K562 (cell line): ENCODE measurements around the gene DCTD. TPM values are rescaled to one million over a fixed set of nuclear protein-coding genes. Genes with fewer than 3 reads are reported as not detected.

ENCODE experiments used
- ASH1L ChIP-seq: fragments of 450-650 bp; IDR thresholded peaks from 2 replicates; pipeline ENCODE4 v1.6.1; 2018; ENCODE audit warnings: borderline replicate concordance, mild to moderate bottlenecking, low read depth; ENCODE audit not compliant: partially characterized antibody
- BACH1 ChIP-seq: fragments of 200-800 bp; sonication (Bioruptor generic); IDR thresholded peaks from 2 replicates; pipeline ENCODE4 v1.6.1; 2016; ENCODE audit warnings: missing genetic modification characterization, missing compliant biosample characterization
- CREB3 ChIP-seq: fragments of 450-650 bp; conservative IDR thresholded peaks from 2 replicates; pipeline ENCODE4 v1.6.1; 2016; ENCODE audit warnings: missing genetic modification characterization, low read depth, mild to moderate bottlenecking, missing compliant biosample characterization, moderate library complexity
- EGR1 ChIP-seq: fragments of 450-650 bp; conservative IDR thresholded peaks from 2 replicates; pipeline ENCODE4 v1.6.1; 2017; ENCODE audit warnings: mild to moderate bottlenecking
- FOXJ3 ChIP-seq: sonication (generic); formaldehyde crosslinking; IDR thresholded peaks from 2 replicates; pipeline ENCODE4 v1.4.0; 2020; ENCODE audit warnings: mild to moderate bottlenecking, missing genetic modification reagents
- GATAD2B ChIP-seq: fragments of 450-650 bp; IDR thresholded peaks from 2 replicates; pipeline ENCODE4 v1.6.1; 2017; ENCODE audit warnings: mild to moderate bottlenecking, borderline replicate concordance
- GTF3C2 ChIP-seq: IDR thresholded peaks from 3 replicates; pipeline ENCODE4 v1.6.1; 2011; ENCODE audit warnings: borderline replicate concordance, mild to moderate bottlenecking, moderate library complexity; ENCODE audit not compliant: insufficient read length; ENCODE audit errors: extremely low read depth
- HNRNPLL ChIP-seq: fragments of 200-400 bp; formaldehyde crosslinking; IDR thresholded peaks from 2 replicates; pipeline ENCODE4 v1.6.1; 2017; ENCODE audit warnings: low read length, low read depth, mild to moderate bottlenecking; ENCODE audit not compliant: poor library complexity, severe bottlenecking
- HNRNPUL1 ChIP-seq: fragments of 200-400 bp; formaldehyde crosslinking; IDR thresholded peaks from 2 replicates; pipeline ENCODE4 v1.6.1; 2017; ENCODE audit warnings: low read length
- SETDB1 ChIP-seq: IDR thresholded peaks from one replicate; pipeline ENCODE4 v1.6.1; 2012; ENCODE audit warnings: low read length, control low read depth, inconsistent platforms
- SLC30A9 ChIP-seq: fragments of 250-450 bp; sonication (Bioruptor Pico); IDR thresholded peaks from 2 replicates; pipeline ENCODE4 v1.8.0; 2022; ENCODE audit warnings: mild to moderate bottlenecking, moderate library complexity
- SMARCA5 ChIP-seq: fragments of 450-650 bp; IDR thresholded peaks from 2 replicates; pipeline ENCODE4 v1.6.1; 2016
- TEAD1 ChIP-seq, 2 experiments: fragments of 450-650 bp in 1 of 2; sonication (generic) in 1 of 2; formaldehyde crosslinking; IDR thresholded peaks; 2 replicates each; pipeline versions ENCODE4 v1.4.0 to v1.8.0; 2020 to 2022; ENCODE audit warnings: mild to moderate bottlenecking in 2 of 2, missing genetic modification reagents in 1 of 2
- TRIM24 ChIP-seq, 2 experiments: fragments of 450-650 bp; IDR thresholded peaks; 2 replicates each; pipeline ENCODE4 v1.6.1; 2016
- ZC3H11A ChIP-seq: IDR thresholded peaks from 2 replicates; pipeline ENCODE4 v1.6.1; 2012; ENCODE audit warnings: low read depth, low read length, improper control_type of control experiment
- ZNF133 ChIP-seq: fragments of 250-450 bp; sonication (Bioruptor Pico); IDR thresholded peaks from 2 replicates; pipeline ENCODE4 v1.4.0; 2020; ENCODE audit warnings: mild to moderate bottlenecking
- ZNF347 ChIP-seq: fragments of 450-650 bp; formaldehyde crosslinking; IDR thresholded peaks from 2 replicates; pipeline ENCODE4 v1.4.0; 2020; ENCODE audit warnings: low read depth, mild to moderate bottlenecking, moderate library complexity
- ZNF778 ChIP-seq: fragments of 450-650 bp; formaldehyde crosslinking; IDR thresholded peaks from 2 replicates; pipeline ENCODE4 v1.4.0; 2020; ENCODE audit warnings: mild to moderate bottlenecking, moderate library complexity
- polyA plus RNA-seq, 8 experiments: library from polyadenylated mRNA; depleted of rRNA in 4 of 8; stranded (reverse) in 5 of 8; unstranded in 3 of 8; fragments of >200 nt; fragmentation: Nextera tagmentation in 2 of 8; fragmentation: Illumina TruSeq in 1 of 8; extraction: Ambion mirVana in 2 of 8; extraction: Trizol in 1 of 8; gene quantifications; 2 replicates each; pipeline versions ENCODE4 v1.2.1 to v1.2.3, GENCODE V29; 2011 to 2014; ENCODE audit warnings: inconsistent platforms in 1 of 8, missing spikeins in 1 of 8
- total RNA-seq, 7 experiments: library from RNA; depleted of rRNA in 6 of 7; stranded (reverse); fragments of >200 nt in 6 of 7; fragmentation: Illumina TruSeq in 2 of 7; extraction: Trizol in 2 of 7; gene quantifications; 2 replicates each; pipeline versions ENCODE4 v1.2.1 to v1.2.3, GENCODE V29; 2011 to 2021; ENCODE audit warnings: low replicate concordance in 1 of 7
- TF ChIP-seq, protein P1 (sequence below): fragments of 450-650 bp; formaldehyde crosslinking; conservative IDR thresholded peaks from 2 replicates; pipeline ENCODE4 v1.4.0; 2022; ENCODE audit warnings: mild to moderate bottlenecking, missing genetic modification characterization
- TF ChIP-seq, protein P2 (sequence below): sonication (generic); formaldehyde crosslinking; IDR thresholded peaks from 2 replicates; pipeline ENCODE4 v1.8.1; 2023; ENCODE audit warnings: mild to moderate bottlenecking, missing genetic modification reagents
- TF ChIP-seq, protein P3 (sequence below): sonication (generic); formaldehyde crosslinking; IDR thresholded peaks from 2 replicates; pipeline ENCODE4 v1.9.0; 2022; ENCODE audit warnings: mild to moderate bottlenecking, missing genetic modification reagents

Gene DCTD
- total and polyA plus RNA-seq, 9 of the 15 experiments (the other 6 are each of a cell fraction or from before 2014, with no cell fraction given), result 38.7 to 114 (median 76.5) TPM

DNA sequence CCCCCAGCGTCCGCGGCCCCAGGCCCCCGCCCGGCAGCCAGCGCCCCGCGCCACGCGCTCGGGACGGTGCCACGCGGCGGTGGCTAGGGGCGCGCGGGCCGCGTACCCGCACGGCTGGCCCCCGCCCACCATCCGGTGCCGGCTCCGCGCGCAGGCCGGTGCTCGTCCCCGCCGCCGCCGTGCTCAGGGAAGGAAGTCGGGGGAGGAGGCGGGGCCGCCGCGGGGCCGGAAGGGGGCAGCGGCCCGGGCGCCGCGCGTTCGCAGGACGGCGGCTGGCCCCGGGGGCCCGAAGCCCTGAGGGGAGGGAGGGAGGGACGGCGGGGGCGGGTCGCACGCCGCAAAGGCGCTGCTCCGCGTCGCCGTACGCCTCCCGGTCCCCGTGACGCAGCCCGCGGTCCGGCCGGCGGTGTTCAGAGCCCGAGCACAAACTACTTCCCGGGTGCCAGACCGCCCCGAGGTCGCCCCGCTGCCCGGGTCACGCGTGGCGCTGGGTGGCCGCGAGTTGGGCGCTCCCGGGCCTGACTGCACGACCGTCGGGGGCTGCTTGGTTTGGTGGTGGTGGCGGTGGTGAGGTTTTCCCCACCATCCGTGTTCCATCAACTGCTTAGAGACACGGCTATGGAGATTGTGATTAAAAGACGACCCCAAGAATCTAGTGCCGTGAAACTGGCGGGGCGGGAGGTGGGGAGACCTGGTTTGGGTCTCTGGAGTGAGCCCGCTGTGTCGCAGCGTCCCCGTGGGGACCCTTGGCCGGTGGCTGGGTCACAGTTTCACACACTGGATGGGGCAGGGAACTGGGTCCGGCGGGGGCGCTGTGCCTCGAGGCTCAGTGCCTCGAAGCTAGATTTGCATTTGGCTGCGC is at the start of gene DCTD (continued):
- TF ChIP-seq, protein P1, sequence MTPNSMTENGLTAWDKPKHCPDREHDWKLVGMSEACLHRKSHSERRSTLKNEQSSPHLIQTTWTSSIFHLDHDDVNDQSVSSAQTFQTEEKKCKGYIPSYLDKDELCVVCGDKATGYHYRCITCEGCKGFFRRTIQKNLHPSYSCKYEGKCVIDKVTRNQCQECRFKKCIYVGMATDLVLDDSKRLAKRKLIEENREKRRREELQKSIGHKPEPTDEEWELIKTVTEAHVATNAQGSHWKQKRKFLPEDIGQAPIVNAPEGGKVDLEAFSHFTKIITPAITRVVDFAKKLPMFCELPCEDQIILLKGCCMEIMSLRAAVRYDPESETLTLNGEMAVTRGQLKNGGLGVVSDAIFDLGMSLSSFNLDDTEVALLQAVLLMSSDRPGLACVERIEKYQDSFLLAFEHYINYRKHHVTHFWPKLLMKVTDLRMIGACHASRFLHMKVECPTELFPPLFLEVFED (CRISPR knock-in tag), result no peak
- TF ChIP-seq ZNF133 (CRISPR knock-in tag) (no peak), ASH1L (no peak), BACH1 (no peak; the same call in 1 of the 2 replicates), GTF3C2 (no peak), TRIM24 (IDR thresholded peaks at IDR 0.05) (no peak), ZC3H11A (no peak), TEAD1 (CRISPR knock-in tag; IDR thresholded peaks at IDR 0.05) (peak in 1 of 2 experiments; percentile 65; a peak in 1 of 4 replicates), ZNF347 (no peak), GATAD2B (0 out of 2 replicates have a peak, but pooled peaks have one; percentile 59), EGR1 (peak; percentile 51), CREB3 (no peak), FOXJ3 (CRISPR knock-in tag) (no peak), SLC30A9 (CRISPR knock-in tag) (no peak), ZNF778 (no peak), SMARCA5 (no peak), SETDB1 (no peak), HNRNPLL (peak; percentile 17), HNRNPUL1 (no peak)
- TF ChIP-seq, protein P2, sequence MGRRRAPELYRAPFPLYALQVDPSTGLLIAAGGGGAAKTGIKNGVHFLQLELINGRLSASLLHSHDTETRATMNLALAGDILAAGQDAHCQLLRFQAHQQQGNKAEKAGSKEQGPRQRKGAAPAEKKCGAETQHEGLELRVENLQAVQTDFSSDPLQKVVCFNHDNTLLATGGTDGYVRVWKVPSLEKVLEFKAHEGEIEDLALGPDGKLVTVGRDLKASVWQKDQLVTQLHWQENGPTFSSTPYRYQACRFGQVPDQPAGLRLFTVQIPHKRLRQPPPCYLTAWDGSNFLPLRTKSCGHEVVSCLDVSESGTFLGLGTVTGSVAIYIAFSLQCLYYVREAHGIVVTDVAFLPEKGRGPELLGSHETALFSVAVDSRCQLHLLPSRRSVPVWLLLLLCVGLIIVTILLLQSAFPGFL (CRISPR knock-in tag), result no peak
- TF ChIP-seq, protein P3, sequence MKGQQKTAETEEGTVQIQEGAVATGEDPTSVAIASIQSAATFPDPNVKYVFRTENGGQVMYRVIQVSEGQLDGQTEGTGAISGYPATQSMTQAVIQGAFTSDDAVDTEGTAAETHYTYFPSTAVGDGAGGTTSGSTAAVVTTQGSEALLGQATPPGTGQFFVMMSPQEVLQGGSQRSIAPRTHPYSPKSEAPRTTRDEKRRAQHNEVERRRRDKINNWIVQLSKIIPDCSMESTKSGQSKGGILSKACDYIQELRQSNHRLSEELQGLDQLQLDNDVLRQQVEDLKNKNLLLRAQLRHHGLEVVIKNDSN (CRISPR knock-in tag), result peak; percentile 24; the same call in 1 of the 2 replicates
